Smooth muscle cell of the pulmonary artery (primary cell): ENCODE measurements around the gene TUSC2. TPM values are rescaled to one million over a fixed set of nuclear protein-coding genes. Genes with fewer than 3 reads are reported as not detected.

Experiments
- total RNA-seq: library from RNA; depleted of rRNA; stranded (reverse); fragments of >200 nt; gene quantifications from 2 replicates; pipeline ENCODE4 v1.2.3, GENCODE V29; 2014

Gene TUSC2, protein sequence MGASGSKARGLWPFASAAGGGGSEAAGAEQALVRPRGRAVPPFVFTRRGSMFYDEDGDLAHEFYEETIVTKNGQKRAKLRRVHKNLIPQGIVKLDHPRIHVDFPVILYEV
- total RNA-seq, result 14.5 and 18.3 TPM in 2 replicates

DNA sequence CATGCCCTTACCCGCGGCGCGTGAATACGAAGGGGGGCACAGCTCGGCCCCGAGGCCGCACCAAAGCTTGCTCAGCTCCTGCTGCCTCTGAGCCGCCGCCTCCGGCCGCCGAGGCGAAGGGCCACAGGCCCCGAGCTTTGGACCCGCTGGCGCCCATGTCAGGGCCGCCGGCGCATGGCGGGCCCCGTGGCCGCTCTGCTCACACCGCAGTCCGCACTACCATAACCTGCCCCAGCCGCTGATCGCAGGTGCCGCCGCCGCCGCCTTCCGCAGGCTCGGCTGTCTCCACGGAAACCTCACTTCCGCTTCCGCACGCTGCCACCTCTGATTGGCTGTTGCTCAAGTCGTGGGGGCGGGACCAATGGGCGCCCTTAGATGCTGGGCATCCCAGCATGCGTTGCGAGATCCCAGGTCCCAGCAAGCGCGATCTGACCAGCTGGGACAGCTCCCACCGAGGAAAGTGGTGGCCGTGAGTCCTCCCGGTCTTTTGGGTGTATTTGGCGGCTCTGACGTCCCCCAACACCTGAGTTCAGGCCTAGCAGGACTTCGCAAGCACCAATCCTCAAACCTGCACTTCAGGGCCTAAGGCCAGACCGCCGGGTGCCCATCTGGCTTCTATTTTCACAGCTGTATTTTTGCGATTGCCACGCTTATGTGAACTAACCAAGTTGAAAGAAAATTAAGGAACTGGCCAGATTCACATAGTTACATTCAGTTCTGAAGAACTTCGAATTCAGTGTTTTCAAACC, at the start of gene TUSC2:
Gene TUSC2, minus strand, starts transcription at position 281 of the 749 bp plus-strand sequence. Its CDS starts 124 bp downstream, at position 157.

DNA sequence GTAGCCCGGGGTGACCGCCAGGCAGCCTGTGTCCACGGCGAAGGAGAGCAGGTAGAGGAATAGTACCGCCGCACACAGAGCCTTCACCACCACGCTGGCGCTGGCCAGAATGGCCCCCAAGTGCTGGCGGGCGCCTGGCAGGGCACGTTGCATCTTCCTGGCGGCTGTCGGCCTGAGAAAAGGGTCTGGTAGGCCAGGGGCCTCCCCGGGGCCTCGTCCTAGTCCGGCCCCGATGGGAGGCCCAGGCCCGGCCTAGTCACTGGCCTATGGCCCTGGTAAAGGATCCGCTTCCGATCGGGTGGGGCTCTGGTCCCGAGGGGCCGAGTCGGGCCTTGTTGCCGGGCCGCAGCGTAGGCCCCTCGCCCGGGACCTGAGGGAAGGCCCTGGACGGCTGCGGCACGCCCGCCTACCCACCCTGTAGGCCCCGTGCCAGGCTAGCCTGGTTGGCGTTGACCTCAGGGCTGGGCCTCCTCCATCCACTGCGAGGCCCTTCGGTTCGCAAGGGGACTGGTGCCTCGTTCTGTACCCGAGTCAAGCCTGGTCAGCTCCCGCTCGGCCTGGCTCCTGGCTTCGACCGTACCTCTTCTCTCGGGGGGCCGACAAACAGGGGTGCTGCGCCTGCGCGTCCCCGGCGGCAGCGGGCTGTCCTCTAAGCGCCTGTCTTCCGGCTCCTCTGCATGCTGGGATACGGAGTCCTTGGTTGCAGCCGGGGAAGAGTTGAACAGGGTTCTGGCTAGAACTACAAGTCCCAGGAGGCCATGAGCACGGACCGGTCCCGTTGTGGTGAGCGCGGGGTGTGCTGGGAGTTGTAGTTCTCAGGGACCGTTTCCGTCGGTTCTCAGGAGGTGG, 31.1 kb upstream of the TUSC2 start, which contains the start of gene TMEM115:
Gene TMEM115, minus strand, starts transcription at position 611 of the 849 bp plus-strand sequence. Its CDS starts 458 bp downstream, at position 153.

DNA sequence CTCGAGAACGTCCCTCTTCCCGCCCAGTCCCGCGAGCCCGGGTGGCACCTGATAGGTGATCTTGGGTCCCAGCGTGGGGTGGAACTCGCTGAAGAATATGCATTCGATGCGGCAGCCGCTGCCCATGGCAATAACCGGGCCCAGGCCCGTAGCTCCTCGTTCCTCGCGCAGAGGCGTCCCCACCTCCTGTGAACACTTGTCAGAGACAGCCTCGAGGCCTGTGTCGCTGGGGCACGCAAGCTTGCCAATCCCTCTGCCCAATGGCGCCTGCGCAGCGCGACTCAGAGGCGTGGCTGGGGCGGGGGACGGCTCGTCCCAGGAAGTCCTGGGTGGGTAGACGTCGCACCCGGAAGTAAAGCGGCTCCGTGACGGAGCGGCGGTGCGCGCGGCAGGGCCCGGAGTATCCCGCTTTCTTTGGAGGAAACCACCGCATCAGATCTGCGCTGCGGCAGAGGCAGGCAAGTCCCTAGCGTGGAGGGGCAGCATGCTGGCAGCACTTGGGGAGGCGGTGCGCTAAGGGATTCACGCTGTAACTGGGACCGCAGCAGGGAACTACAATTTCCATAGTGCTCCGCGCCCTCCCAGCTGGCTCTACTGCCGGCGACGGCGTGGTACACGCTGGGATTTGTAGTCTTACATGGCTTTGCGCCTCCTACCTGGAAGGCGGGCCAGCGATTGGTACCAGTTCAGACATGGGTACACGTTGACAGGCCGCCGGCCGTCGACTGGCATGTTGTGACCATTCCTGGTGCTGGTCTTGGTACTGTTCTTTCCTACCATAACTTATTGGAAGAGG, 22.7 kb upstream of the TUSC2 start, which contains the start of the genes CYB561D2 and NPRL2:
Gene CYB561D2, plus strand, starts transcription at position 336 of the 796 bp plus-strand sequence. CDS start 572 bp downstream, outside the sequence.
Gene NPRL2, minus strand, starts transcription at position 249 of the 796 bp plus-strand sequence. Its CDS starts 123 bp downstream, at position 126.

DNA sequence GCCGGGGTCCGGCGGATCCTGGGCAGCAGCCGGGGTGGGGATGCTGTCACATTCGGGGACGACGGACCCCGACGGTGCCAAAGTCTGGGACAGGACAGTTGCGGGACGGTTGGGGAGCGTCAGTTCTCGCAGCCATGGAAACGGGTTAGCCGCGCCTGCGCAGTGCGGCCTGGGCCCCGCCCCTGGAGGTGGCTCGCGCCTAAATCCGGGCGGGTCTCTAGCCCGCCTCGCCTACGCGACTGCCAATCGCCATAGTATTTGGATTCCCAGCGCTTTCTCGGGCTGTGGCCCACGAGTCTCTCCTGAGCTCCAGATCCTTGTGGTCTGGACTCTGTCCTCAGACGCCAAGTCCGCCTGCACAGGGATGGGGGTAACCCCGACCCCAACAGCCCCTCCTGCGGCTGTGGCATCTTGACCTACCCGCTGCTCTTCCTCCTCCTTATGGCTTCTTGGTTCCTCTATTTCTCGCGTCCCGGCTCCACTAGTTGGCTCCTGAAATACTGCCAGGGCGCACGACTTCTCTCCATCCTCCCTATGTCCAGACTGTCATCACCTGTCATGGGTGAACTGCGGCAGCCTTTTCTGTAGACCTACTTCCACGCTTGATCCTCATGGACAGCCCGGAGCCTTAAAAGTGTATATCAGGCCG, 17.7 kb upstream of the TUSC2 start, which contains the start of gene ZMYND10:
Gene ZMYND10, minus strand, starts transcription at position 147 of the 649 bp plus-strand sequence. CDS start 153 bp downstream, outside the sequence.

DNA sequence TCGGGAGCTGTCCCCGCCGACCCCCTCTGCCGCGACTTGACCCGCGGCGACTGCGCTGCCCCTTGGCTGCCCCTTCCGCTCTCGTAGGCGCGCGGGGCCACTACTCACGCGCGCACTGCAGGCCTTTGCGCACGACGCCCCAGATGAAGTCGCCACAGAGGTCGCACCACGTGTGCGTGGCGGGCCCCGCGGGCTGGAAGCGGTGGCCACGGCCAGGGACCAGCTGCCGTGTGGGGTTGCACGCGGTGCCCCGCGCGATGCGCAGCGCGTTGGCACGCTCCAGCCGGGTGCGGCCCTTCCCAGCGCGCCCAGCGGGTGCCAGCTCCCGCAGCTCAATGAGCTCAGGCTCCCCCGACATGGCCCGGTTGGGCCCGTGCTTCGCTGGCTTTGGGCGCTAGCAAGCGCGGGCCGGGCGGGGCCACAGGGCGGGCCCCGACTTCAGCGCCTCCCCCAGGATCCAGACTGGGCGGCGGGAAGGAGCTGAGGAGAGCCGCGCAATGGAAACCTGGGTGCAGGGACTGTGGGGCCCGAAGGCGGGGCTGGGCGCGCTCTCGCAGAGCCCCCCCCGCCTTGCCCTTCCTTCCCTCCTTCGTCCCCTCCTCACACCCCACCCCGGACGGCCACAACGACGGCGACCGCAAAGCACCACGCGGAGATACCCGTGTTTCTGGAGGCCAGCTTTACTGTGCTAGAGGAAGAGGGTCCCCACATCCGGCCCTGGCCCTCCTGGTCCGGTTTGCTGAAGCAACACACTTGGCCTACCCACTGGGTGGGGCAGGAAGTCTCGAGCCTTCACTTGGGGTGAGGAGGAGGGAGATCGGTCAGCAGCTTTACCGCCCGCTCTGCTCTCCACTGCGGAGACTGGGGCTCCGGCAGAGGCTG, 12.7 kb upstream of the TUSC2 start, which contains the start of gene RASSF1:
Gene RASSF1, minus strand, starts transcription at position 389 of the 882 bp plus-strand sequence. Its CDS starts 31 bp downstream, at position 358.

DNA sequence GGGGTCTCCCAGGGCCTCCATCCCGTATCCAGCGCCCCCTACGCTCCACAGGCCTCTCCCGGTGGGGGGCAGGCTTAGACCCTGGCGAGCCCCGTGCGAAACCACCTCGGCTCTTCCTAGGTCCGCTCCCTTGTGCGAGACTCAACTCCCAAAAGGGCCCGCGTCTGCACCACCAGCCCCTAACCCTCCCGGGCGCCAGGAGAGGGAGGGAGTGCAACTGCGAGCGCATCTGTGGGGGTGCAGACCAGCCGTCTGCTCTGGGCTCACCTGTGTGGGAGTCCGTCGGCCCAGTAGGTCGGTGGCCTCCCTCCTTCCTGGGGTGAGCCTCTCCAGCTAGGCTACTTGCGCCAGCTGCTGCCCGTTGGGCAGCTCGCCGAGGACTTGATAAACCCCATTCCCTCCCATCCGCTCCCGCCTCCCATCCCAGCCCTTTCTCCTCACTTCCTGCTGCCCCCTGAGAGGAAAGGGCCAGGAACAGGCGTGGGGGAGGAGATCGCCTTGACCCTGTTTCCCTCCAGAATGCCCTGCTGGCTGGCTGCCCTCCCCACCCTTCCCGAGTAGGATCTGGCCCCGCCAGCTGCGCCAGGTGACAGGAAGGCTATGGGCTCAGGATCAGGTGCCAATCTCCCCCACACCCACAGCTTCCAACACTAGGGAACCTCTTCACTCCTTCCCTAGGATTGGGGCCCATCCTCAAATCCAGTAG, 5.5 kb downstream of the TUSC2 start, which contains the start of gene HYAL2:
Gene HYAL2, minus strand, starts transcription at position 360 of the 706 bp plus-strand sequence. CDS start 2,256 bp downstream, outside the sequence.

DNA sequence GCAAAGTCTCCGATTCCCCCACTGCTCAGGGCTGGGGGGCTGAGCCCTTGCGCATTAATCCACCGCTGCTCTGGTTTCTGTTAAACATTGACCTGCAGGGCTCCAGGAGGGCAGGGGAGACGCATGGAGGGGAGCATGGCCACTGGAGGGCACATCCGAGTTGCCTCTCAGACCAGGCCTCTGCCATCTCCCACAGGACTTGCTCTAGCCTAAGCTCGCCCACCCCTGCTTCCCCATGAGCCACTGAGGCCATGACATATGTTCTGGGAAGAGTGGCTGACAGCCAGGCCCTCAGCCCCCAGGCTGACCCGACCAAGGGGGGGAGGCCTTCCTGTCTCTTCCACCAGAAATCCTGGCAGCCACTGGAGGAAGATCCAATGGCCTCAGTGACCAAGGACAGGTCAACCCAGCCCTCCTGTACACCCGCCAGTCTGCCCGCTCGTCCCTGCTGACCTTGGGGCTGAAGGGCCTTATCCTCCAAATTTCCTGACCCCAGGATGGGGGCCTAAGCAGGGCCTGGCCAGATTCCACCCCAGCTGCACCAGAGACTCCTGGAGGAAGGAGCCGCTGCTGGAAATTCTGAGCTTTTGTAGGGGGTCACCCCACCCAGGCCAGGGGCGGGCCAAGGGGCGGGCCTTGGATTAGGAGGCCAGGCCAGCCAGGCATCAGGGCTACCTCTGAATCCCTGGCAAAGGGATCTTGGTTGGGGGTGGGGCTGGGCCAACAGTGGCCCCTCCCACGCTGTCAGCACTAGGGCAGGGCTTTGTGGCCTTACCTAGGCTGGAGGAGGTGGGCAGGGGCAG, 24.8 kb downstream of the TUSC2 start, which contains the start of gene HYAL1:
Gene HYAL1, minus strand, starts transcription at position 562 of the 803 bp plus-strand sequence. CDS start 618 bp downstream, outside the sequence.

DNA sequence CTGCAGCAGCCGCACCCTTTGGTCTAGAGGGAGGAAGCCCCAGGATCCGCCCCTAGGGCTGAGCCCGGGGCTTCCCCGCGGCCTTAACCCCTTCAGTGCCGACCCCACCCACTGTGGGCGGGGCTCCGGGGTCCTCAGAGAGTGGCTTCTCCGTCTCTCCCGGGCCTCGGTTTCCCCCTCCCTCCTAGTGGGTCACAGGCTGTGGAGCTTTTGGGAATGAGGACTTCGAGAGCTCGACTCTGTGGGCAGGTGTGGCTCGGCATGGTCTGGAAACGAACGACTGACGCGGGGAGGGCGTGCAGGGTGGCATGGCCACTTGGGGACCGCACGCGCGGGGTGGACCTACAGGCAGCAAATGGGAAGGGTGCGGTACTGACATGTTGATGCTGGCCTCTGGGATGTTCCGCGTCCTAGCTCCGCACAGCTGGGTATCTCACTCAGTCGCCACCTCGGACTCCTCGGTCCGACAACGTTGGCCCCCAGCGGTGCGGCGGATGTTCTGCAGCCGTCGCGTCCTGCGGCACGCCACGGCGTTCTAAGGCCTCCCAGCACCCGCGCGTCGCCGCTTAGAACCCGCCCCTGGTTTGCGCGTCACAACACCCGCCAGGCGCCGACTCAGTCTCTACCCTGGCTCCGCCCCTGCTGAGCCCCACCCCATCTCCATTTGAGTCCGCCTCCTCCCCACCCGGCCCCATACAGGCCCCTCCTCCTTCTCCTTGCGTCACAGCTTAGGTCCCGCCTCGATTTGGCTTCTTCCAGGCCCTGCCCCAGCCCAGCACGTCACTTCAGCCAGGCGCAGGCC, 29.0 kb downstream of the TUSC2 start, which contains the start of the genes HYAL3 and NAA80:
Gene HYAL3, minus strand, starts transcription at position 570 of the 802 bp plus-strand sequence. CDS start 3,803 bp downstream, outside the sequence.
Gene NAA80, minus strand, starts transcription at position 570 of the 802 bp plus-strand sequence. CDS start 1,942 bp downstream, outside the sequence.

DNA sequence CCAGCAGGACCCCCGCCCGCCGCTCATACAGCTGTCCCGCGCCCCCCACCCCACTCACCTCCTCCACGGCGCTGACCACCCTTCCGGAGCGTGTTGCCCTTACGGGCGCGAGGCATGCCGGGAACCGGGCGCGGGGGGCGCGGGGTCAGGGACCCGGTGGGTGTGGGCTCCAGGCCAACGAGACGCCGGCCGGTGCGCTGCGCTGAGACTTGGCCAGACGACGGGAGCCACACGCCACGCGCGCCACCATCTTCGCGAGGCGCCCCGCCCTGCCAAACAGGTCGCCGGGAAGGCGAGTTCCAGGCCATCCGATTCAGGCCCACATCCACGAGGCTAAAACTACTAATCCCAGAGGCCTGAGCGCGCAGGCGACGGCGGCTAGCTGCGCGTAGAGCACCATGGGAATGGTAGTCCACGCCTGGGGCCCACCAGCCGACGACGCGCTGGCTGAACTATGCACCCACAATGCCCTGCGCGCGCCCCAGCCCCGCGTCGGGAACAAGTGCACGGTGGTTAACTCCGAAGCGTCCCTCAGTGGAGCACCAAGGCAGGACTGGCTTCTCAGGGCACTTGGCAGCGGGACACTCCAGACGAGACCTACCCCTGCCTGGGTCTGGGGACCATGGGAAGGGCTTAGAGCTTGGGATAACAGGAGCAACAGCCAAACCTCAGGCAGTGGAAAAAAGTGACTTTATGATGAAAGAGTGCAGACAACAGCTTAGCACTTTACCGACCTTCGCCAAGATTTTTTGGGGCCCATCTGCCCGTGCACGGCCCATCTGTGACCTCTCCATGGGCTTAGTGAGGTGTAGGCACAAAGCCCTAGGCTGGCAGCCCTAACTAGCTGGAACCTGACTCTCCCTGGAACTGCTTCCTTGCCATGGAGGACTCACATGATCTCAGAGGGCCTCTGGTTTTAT, 35.6 kb downstream of the TUSC2 start, which contains the start of gene IFRD2:
Gene IFRD2, minus strand, starts transcription at position 271 of the 920 bp plus-strand sequence. Its CDS starts 155 bp downstream, at position 116.

DNA sequence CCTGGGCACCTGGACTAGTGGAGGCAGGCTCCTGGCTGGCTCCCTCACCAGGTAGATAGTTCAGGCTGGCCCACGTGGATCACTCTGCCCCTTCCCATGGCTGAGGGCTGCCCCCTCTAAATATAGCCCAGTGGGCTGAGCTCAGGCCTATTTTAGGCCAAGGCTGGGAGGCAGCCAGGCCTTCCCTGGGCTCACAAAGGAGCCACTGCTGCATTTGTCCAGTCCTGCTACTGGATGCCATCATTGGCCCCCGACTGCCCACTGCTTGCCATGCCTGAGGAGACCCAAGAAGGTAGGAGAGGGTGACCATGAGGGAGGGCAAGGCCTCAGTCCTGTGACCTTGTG, 49.2 kb downstream of the TUSC2 start, which contains the start of gene LSMEM2:
Gene LSMEM2, plus strand, starts transcription at position 208 of the 345 bp plus-strand sequence. Its CDS starts 27 bp downstream, at position 235.

Other genes starting within 250 kb of the TUSC2 start
- gene RBM5, start 239.3 kb downstream of the TUSC2 start, total RNA-seq, result 120 and 131 TPM in 2 replicates
- 18.6 and 31.0 TPM in 2 replicates for gene SEMA3F, start 172.9 kb downstream of the TUSC2 start, total RNA-seq
- not detected in 2 replicates for gene GNAT1, start 136.6 kb downstream of the TUSC2 start, total RNA-seq
- not detected in 2 replicates for gene SLC38A3, start 123.0 kb downstream of the TUSC2 start, total RNA-seq
- gene GNAI2, start 92.0 kb downstream of the TUSC2 start, total RNA-seq, result 286 and 323 TPM in 2 replicates
- gene SEMA3B, start 59.1 kb downstream of the TUSC2 start, total RNA-seq, result 17.2 and 25.6 TPM in 2 replicates
- gene LSMEM2, start 49.1 kb downstream of the TUSC2 start, total RNA-seq, result not detected in 2 replicates
- gene IFRD2, start 35.8 kb downstream of the TUSC2 start, total RNA-seq, result 53.4 and 85.1 TPM in 2 replicates
- gene HYAL3, start 28.8 kb downstream of the TUSC2 start, total RNA-seq, result 10.6 and 10.8 TPM in 2 replicates
- gene NAA80, start 28.8 kb downstream of the TUSC2 start, total RNA-seq, result 3.5 and 5.4 TPM in 2 replicates
- gene HYAL1, start 24.6 kb downstream of the TUSC2 start, total RNA-seq, result 0.89 and 2.5 TPM in 2 replicates
- gene HYAL2, start 5.5 kb downstream of the TUSC2 start, total RNA-seq, result 64.6 and 107 TPM in 2 replicates
- gene RASSF1, start 12.6 kb upstream of the TUSC2 start, total RNA-seq, result 34.3 and 37.3 TPM in 2 replicates
- gene ZMYND10, start 17.5 kb upstream of the TUSC2 start, total RNA-seq, result 0.91 and 1.1 TPM in 2 replicates
- gene NPRL2, start 22.6 kb upstream of the TUSC2 start, total RNA-seq, result 18.4 and 20.1 TPM in 2 replicates
- gene CYB561D2, start 22.6 kb upstream of the TUSC2 start, total RNA-seq, result 31.0 and 32.3 TPM in 2 replicates
- gene TMEM115, start 31.3 kb upstream of the TUSC2 start, total RNA-seq, result 53.0 and 54.7 TPM in 2 replicates
- 0.07 TPM in 2 replicates for gene CACNA2D2, start 175.4 kb upstream of the TUSC2 start, total RNA-seq
- 24.4 and 30.9 TPM in 2 replicates for gene C3orf18, start 239.5 kb upstream of the TUSC2 start, total RNA-seq
- gene HEMK1, start 241.3 kb upstream of the TUSC2 start, total RNA-seq, result 20.8 and 31.6 TPM in 2 replicates